WTC11 (cell line): ENCODE data around the gene HSFX1.

ENCODE experiments used
- CREM ChIP-seq: sonication (generic); formaldehyde crosslinking; IDR thresholded peaks from 2 replicates; pipeline ENCODE4 v1.8.1; 2022; ENCODE audit warnings: mild to moderate bottlenecking, missing genetic modification reagents, moderate library complexity
- CTCF ChIP-seq: fragments of 200-600 bp; IDR thresholded peaks from 2 replicates; pipeline ENCODE4 v1.8.0; 2022; ENCODE audit warnings: antibody characterized with exemption
- E2F1 ChIP-seq: sonication (generic); formaldehyde crosslinking; IDR thresholded peaks from 2 replicates; pipeline ENCODE4 v1.8.0; 2022; ENCODE audit warnings: mild to moderate bottlenecking, missing genetic modification reagents
- FOXP1 ChIP-seq: sonication (generic); formaldehyde crosslinking; IDR thresholded peaks from 2 replicates; pipeline ENCODE4 v1.8.0; 2022; ENCODE audit warnings: missing genetic modification reagents, mild to moderate bottlenecking, moderate library complexity, borderline replicate concordance
- IRF1 ChIP-seq: sonication (generic); formaldehyde crosslinking; IDR thresholded peaks from 2 replicates; pipeline ENCODE4 v1.8.0; 2023; ENCODE audit warnings: missing genetic modification reagents
- MAX ChIP-seq: sonication (generic); formaldehyde crosslinking; IDR thresholded peaks from 2 replicates; pipeline ENCODE4 v1.8.0; 2022; ENCODE audit warnings: mild to moderate bottlenecking, missing genetic modification reagents
- NFE2L1 ChIP-seq: sonication (generic); formaldehyde crosslinking; IDR thresholded peaks from 2 replicates; pipeline ENCODE4 v1.8.1; 2023; ENCODE audit warnings: missing genetic modification reagents
- SP1 ChIP-seq: sonication (generic); formaldehyde crosslinking; conservative IDR thresholded peaks from 2 replicates; pipeline ENCODE4 v1.8.1; 2022; ENCODE audit warnings: missing genetic modification reagents
- TCF7 ChIP-seq: sonication (generic); formaldehyde crosslinking; IDR thresholded peaks from 2 replicates; pipeline ENCODE4 v1.8.0; 2022; ENCODE audit warnings: mild to moderate bottlenecking, low read depth, missing genetic modification reagents, moderate library complexity
- USF2 ChIP-seq: sonication (generic); formaldehyde crosslinking; IDR thresholded peaks from 2 replicates; pipeline ENCODE4 v1.8.1; 2023; ENCODE audit warnings: mild to moderate bottlenecking, missing genetic modification reagents, moderate library complexity
- ZNF512 ChIP-seq: sonication (generic); formaldehyde crosslinking; IDR thresholded peaks from 2 replicates; pipeline ENCODE4 v1.8.1; 2022; ENCODE audit warnings: missing genetic modification reagents, borderline replicate concordance

- no peak for TF ChIP-seq CTCF
- TF ChIP-seq CREM (CRISPR knock-in tag): no peak
- TF ChIP-seq ZNF512 (CRISPR knock-in tag): no peak
- TF ChIP-seq MAX (CRISPR knock-in tag): no peak
- TF ChIP-seq NFE2L1 (CRISPR knock-in tag): no peak
- no peak for TF ChIP-seq E2F1
- TF ChIP-seq USF2: no peak
- TF ChIP-seq TCF7 (CRISPR knock-in tag): no peak
- no peak for TF ChIP-seq FOXP1
- no peak for TF ChIP-seq IRF1 (CRISPR knock-in tag)
- no peak for TF ChIP-seq SP1 (CRISPR knock-in tag)
These were observed 45.5 kb downstream of the HSFX1 start for GRCh38 chrX:149819371-149819770.
